ENCODE measurements around the gene IGF1R.

DNA sequence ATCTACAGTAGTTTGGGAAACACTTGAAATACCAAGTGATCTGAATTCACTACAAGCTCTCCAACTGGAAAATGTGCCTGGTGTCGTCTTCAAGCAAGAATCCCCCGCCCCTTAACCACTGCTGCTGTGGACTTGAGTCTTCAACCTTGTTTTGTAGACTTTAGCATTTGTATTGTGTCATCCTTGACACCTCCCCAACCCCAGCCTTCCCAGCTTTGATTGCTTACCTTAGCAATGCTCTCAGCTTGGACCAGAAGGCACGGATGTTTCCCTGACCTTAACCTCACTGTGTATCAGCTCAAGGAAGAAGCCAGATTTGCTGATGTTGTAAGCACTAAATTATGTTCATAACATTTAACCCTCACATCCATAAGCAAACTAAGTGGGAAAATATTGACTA, 146.4 kb downstream of the IGF1R start:
- TF ChIP-seq CTCF (IDR thresholded peaks at IDR 0.05; ENCODE audit: extremely low read depth in 1 of 2, insufficient read depth in 1 of 2, low read depth in 1 of 2, low read length in 2 of 2) (no peak), JUN (IDR thresholded peaks at IDR 0.05; ENCODE audit: borderline replicate concordance, insufficient read depth, insufficient read length, low read depth) (no peak), GATA2 (IDR thresholded peaks at IDR 0.05; ENCODE audit: insufficient read depth, insufficient read length, low read depth, low read length) (no peak), FOS (IDR thresholded peaks at IDR 0.05; ENCODE audit: borderline replicate concordance, insufficient read depth, low read length) (no peak)
